K562 (cell line): ENCODE results near the gene FOXK2. TPM values are rescaled to one million over a fixed set of nuclear protein-coding genes. Genes with fewer than 3 reads are reported as not detected.

Experiments used
- BRD4 ChIP-seq: fragments of 200-600 bp; sonication (generic); IDR thresholded peaks from 2 replicates; pipeline ENCODE4 v1.6.1; 2017; ENCODE audit warnings: inconsistent platforms
- BRF1 ChIP-seq: IDR thresholded peaks from 3 replicates; pipeline ENCODE4 v1.6.1; 2011; ENCODE audit warnings: borderline replicate concordance, mild to moderate bottlenecking; ENCODE audit not compliant: insufficient read length; ENCODE audit errors: extremely low read depth
- FOXK1 ChIP-seq: sonication (generic); formaldehyde crosslinking; IDR thresholded peaks from 2 replicates; pipeline ENCODE4 v1.8.0; 2022; ENCODE audit warnings: missing genetic modification reagents, mild to moderate bottlenecking, borderline replicate concordance
- FOXP1 ChIP-seq: sonication (generic); formaldehyde crosslinking; IDR thresholded peaks from 2 replicates; pipeline ENCODE4 v1.8.0; 2022; ENCODE audit warnings: mild to moderate bottlenecking, missing genetic modification reagents
- MCM2 ChIP-seq: fragments of 450-650 bp; IDR thresholded peaks from 2 replicates; pipeline ENCODE4 v1.6.1; 2017; ENCODE audit warnings: low read depth, mild to moderate bottlenecking
- MYBL2 ChIP-seq, 2 experiments: fragments of 450-650 bp in 1 of 2; sonication (generic) in 1 of 2; formaldehyde crosslinking in 1 of 2; IDR thresholded peaks; 2 replicates each; pipeline versions ENCODE4 v1.6.1 to v1.8.1; 2017 to 2022; ENCODE audit warnings: borderline replicate concordance in 1 of 2, inconsistent platforms in 1 of 2, low read depth in 1 of 2, mild to moderate bottlenecking in 1 of 2, missing genetic modification reagents in 1 of 2, moderate library complexity in 1 of 2
- NCOR1 ChIP-seq: fragments of 450-650 bp; IDR thresholded peaks from 2 replicates; pipeline ENCODE4 v1.6.1; 2016; ENCODE audit warnings: mild to moderate bottlenecking, moderate library complexity
- PTTG1 ChIP-seq: fragments of 450-650 bp; IDR thresholded peaks from 2 replicates; pipeline ENCODE4 v1.6.1; 2016; ENCODE audit warnings: low read depth, mild to moderate bottlenecking, missing genetic modification characterization, missing compliant biosample characterization
- PYGO2 ChIP-seq: fragments of 450-650 bp; IDR thresholded peaks from 2 replicates; pipeline ENCODE4 v1.6.1; 2016; ENCODE audit warnings: mild to moderate bottlenecking, missing genetic modification characterization, moderate library complexity, missing compliant biosample characterization
- SIX5 ChIP-seq, 2 experiments: IDR thresholded peaks; 2 replicates each; pipeline ENCODE4 v1.6.1; 2011; ENCODE audit warnings: low read length in 2 of 2, borderline replicate concordance in 1 of 2, low read depth in 1 of 2, mild to moderate bottlenecking in 1 of 2, moderate library complexity in 1 of 2; ENCODE audit not compliant: insufficient read depth in 1 of 2
- TAF15 ChIP-seq: fragments of 200-400 bp; formaldehyde crosslinking; IDR thresholded peaks from 2 replicates; pipeline ENCODE4 v1.6.1; 2017; ENCODE audit warnings: mild to moderate bottlenecking, low read depth, low read length, moderate library complexity
- XRCC5 ChIP-seq: fragments of 200-400 bp; formaldehyde crosslinking; IDR thresholded peaks from 2 replicates; pipeline ENCODE4 v1.6.1; 2017; ENCODE audit warnings: low read depth, mild to moderate bottlenecking, low read length
- ZKSCAN1 ChIP-seq: fragments of 150-350 bp; IDR thresholded peaks from 2 replicates; pipeline ENCODE4 v1.6.1; 2016; ENCODE audit warnings: low read depth, low read length
- ZNF445 ChIP-seq: fragments of 250-450 bp; sonication (Bioruptor Pico); IDR thresholded peaks from 2 replicates; pipeline ENCODE4 v1.4.0; 2020; ENCODE audit warnings: low read depth, mild to moderate bottlenecking, moderate library complexity
- ZNF644 ChIP-seq: fragments of 200-800 bp; sonication (Bioruptor generic); IDR thresholded peaks from 2 replicates; pipeline ENCODE4 v1.6.1; 2016; ENCODE audit warnings: low read depth, missing genetic modification characterization, missing compliant biosample characterization
- ZNF79 ChIP-seq: fragments of 250-450 bp; sonication (Bioruptor Pico); IDR thresholded peaks from 2 replicates; pipeline ENCODE4 v1.4.0; 2020; ENCODE audit warnings: low read depth, mild to moderate bottlenecking, moderate library complexity
- polyA plus RNA-seq, 8 experiments: library from polyadenylated mRNA; depleted of rRNA in 4 of 8; stranded (reverse) in 5 of 8; unstranded in 3 of 8; fragments of >200 nt; fragmentation: Nextera tagmentation in 2 of 8; fragmentation: Illumina TruSeq in 1 of 8; extraction: Ambion mirVana in 2 of 8; extraction: Trizol in 1 of 8; gene quantifications; 2 replicates each; pipeline versions ENCODE4 v1.2.1 to v1.2.3, GENCODE V29; 2011 to 2014; ENCODE audit warnings: inconsistent platforms in 1 of 8, missing spikeins in 1 of 8
- total RNA-seq, 7 experiments: library from RNA; depleted of rRNA in 6 of 7; stranded (reverse); fragments of >200 nt in 6 of 7; fragmentation: Illumina TruSeq in 2 of 7; extraction: Trizol in 2 of 7; gene quantifications; 2 replicates each; pipeline versions ENCODE4 v1.2.1 to v1.2.3, GENCODE V29; 2011 to 2021; ENCODE audit warnings: low replicate concordance in 1 of 7
- TF ChIP-seq, protein P1 (sequence below), 2 experiments: fragments of 250-450 bp in 1 of 2; fragments of 450-650 bp in 1 of 2; sonication (Bioruptor Pico) in 1 of 2; IDR thresholded peaks; 2 replicates each; pipeline versions ENCODE4 v1.6.1 to v1.8.0; 2016 to 2021; ENCODE audit warnings: mild to moderate bottlenecking in 2 of 2, moderate library complexity in 2 of 2, missing compliant biosample characterization in 1 of 2, missing genetic modification characterization in 1 of 2
- TF ChIP-seq, protein P2 (sequence below): fragments of 200-800 bp; sonication (Bioruptor generic); IDR thresholded peaks from 2 replicates; pipeline ENCODE4 v1.6.1; 2016; ENCODE audit warnings: missing genetic modification characterization, missing compliant biosample characterization
- TF ChIP-seq, protein P3 (sequence below): fragments of 450-650 bp; formaldehyde crosslinking; IDR thresholded peaks from 2 replicates; pipeline ENCODE4 v1.4.0; 2022; ENCODE audit warnings: missing genetic modification characterization

Gene FOXK2
- total and polyA plus RNA-seq, 9 of the 15 experiments (the other 6 are each of a cell fraction or from before 2014, with no cell fraction given) = 3.0 to 86.0 (median 44.1) TPM

DNA sequence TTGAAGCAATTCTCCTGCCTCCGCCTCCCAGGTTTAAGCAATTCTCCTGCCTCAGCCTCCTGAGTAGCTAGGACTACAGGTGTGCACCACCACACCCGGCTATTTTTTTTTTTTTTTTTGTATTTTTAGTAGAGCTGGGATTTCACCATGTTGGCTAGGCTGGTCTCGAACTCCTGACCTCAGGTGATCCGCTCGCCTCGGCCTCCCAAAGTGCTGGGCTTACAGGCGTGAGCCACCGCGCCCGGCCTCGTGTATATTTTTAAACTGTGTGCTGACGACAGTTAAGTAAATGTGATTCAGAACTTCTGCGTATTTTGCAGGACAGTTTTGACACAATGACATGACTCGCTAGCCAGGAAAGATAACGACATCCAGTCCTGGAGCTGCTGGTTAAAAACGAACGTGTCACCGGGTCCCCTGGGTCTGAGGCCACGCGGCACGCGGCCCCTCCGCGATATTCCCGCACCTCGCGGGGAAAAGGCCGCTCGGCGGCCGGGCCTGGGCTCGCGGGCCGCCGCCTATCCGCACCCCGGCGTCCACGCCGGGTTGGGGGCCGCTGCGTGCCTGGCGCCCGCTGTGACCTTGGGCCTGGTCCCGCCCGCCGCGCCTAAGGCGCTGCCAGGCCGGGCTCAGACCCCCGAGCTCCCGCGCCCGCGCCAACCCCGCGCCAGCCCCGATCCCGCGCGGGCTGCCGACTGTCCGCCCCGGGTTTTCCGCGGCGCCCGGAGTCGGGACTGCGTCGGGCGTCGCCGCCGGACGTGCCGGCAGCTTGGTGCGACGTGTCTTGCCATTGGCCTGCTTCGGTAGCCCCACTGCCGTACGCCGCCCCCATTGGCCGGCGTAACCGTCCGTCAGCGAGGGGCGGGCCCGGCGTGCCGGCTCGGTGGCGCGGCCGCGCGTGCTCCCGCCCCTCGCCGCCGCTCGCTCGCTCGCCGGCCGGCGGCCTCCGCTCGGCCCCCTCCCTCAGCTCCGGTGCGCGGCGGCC, at the start of gene FOXK2 (continued):
- TF ChIP-seq XRCC5 = no peak
- no peak for TF ChIP-seq BRD4
- TF ChIP-seq FOXP1 = peak; percentile 84; the same call in 1 of the 2 replicates
- TF ChIP-seq, protein P1, sequence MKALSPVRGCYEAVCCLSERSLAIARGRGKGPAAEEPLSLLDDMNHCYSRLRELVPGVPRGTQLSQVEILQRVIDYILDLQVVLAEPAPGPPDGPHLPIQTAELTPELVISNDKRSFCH (CRISPR knock-in tag; IDR thresholded peaks at IDR 0.05) = no peak
- TF ChIP-seq, protein P1 (tag; IDR thresholded peaks at IDR 0.05) = peak; percentile 92
- no peak for TF ChIP-seq SIX5 (IDR thresholded peaks at IDR 0.05; ENCODE audit: borderline replicate concordance in 1 of 2, insufficient read depth in 1 of 2, low read depth in 1 of 2, low read length in 2 of 2)
- no peak for TF ChIP-seq ZKSCAN1
- no peak for TF ChIP-seq ZNF445 (CRISPR knock-in tag)
- TF ChIP-seq BRF1 = no peak
- no peak for TF ChIP-seq PYGO2 (tag)
- TF ChIP-seq, protein P2, sequence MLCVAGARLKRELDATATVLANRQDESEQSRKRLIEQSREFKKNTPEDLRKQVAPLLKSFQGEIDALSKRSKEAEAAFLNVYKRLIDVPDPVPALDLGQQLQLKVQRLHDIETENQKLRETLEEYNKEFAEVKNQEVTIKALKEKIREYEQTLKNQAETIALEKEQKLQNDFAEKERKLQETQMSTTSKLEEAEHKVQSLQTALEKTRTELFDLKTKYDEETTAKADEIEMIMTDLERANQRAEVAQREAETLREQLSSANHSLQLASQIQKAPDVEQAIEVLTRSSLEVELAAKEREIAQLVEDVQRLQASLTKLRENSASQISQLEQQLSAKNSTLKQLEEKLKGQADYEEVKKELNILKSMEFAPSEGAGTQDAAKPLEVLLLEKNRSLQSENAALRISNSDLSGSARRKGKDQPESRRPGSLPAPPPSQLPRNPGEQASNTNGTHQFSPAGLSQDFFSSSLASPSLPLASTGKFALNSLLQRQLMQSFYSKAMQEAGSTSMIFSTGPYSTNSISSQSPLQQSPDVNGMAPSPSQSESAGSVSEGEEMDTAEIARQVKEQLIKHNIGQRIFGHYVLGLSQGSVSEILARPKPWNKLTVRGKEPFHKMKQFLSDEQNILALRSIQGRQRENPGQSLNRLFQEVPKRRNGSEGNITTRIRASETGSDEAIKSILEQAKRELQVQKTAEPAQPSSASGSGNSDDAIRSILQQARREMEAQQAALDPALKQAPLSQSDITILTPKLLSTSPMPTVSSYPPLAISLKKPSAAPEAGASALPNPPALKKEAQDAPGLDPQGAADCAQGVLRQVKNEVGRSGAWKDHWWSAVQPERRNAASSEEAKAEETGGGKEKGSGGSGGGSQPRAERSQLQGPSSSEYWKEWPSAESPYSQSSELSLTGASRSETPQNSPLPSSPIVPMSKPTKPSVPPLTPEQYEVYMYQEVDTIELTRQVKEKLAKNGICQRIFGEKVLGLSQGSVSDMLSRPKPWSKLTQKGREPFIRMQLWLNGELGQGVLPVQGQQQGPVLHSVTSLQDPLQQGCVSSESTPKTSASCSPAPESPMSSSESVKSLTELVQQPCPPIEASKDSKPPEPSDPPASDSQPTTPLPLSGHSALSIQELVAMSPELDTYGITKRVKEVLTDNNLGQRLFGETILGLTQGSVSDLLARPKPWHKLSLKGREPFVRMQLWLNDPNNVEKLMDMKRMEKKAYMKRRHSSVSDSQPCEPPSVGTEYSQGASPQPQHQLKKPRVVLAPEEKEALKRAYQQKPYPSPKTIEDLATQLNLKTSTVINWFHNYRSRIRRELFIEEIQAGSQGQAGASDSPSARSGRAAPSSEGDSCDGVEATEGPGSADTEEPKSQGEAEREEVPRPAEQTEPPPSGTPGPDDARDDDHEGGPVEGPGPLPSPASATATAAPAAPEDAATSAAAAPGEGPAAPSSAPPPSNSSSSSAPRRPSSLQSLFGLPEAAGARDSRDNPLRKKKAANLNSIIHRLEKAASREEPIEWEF (CRISPR knock-in tag) = 0 out of 2 replicates have a peak, but pooled peaks have one; percentile 45
- TF ChIP-seq NCOR1 = no peak
- TF ChIP-seq MCM2 = no peak
- TF ChIP-seq MYBL2 (IDR thresholded peaks at IDR 0.05; ENCODE audit: low read depth) = peak; percentile 91
- TF ChIP-seq MYBL2 (CRISPR knock-in tag; IDR thresholded peaks at IDR 0.05; ENCODE audit: borderline replicate concordance) = no peak
- TF ChIP-seq TAF15 = no peak
- no peak for TF ChIP-seq ZNF79 (CRISPR knock-in tag)
- no peak for TF ChIP-seq FOXK1 (CRISPR knock-in tag)
- TF ChIP-seq ZNF644 (tag) = peak; percentile 92
- TF ChIP-seq PTTG1 = no peak
- TF ChIP-seq, protein P3, sequence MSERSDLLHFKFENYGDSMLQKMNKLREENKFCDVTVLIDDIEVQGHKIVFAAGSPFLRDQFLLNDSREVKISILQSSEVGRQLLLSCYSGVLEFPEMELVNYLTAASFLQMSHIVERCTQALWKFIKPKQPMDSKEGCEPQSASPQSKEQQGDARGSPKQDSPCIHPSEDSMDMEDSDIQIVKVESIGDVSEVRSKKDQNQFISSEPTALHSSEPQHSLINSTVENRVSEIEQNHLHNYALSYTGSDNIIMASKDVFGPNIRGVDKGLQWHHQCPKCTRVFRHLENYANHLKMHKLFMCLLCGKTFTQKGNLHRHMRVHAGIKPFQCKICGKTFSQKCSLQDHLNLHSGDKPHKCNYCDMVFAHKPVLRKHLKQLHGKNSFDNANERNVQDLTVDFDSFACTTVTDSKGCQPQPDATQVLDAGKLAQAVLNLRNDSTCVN (CRISPR knock-in tag) = no peak
